Measurements from ENCODE around the gene PI4KA. TPM values are rescaled to one million over a fixed set of nuclear protein-coding genes. Genes with fewer than 3 reads are reported as not detected.
"Not testable (repeated sequence)": the region's sequence is repeated elsewhere in the genome, so short reads cannot be mapped to it uniquely, and the experiment has no call there.

Gene PI4KA
- total RNA-seq, 2 donors from 2014 or later = 72.1 to 96.0 TPM

DNA sequence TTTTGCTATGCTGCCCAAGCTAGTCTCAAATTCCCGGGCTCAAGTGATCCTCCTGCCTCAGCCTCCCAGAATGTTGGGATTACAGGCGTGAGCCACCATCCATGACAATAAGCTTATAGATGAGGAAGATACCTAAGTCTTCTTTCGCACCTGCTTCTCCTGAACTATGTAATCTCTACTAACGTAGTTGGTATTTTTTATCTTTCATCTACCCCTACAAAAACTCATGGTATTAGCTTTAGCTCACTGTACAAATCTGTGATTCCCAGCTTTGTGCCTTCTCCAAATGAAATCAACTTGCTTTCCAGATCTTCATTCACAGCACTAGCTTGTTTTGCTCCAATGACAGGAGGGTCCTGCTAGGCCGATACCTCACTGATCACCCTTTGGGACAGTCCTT lies 36.4 kb downstream of the PI4KA start:
- H3K27ac Mint-ChIP-seq = peak overlapping the region; percentile 13

DNA sequence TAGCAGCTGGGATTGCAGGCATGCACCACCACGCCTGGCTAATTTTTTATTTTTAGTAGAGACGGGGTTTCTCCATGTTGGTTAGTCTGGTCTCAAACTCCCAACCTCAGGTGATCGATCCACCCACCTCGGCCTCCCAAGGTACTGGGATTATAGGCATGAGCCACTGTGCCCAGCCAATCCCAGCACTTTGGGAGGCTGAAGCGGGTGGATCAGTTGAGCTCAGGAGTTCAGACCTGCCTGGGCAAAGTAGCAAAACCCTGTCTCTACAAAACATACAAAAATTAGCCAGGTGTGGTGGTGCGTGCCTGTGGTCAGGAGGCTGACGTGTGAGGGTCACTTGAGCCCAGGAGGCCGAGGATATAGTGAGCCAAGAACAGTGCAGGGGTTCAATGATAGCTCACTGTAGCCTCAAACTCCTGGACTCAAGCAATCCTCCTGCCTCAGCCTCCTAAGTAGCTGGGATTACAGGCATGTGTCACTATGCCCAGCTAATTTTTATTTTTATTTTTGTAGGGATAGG lies 36.8 kb downstream of the PI4KA start:
- Mint-ChIP-seq H3K27ac (peak overlapping the region; percentile 13), H3K36me3 (ENCODE audit: low read depth) (peaks cover 80% of the 10 kb centered on the region)
- H3K27me3 Mint-ChIP-seq; H3K4me1 Mint-ChIP-seq; ATAC-seq (replicated peaks); H3K9me3 Mint-ChIP-seq; H3K4me3 Mint-ChIP-seq: not testable (repeated sequence)

More for the DNA sequence above, 36.4 kb downstream of the PI4KA start:
- Mint-ChIP-seq H3K4me1 (no peaks in the 10 kb centered on the region), H3K9me3 (no peaks in the 10 kb centered on the region), H3K4me3 (no peak overlapping the region), H3K27me3 (no peaks in the 10 kb centered on the region), H3K36me3 (ENCODE audit: low read depth) (peaks cover 80% of the 10 kb centered on the region)
- no peak for ATAC-seq (replicated peaks)

DNA sequence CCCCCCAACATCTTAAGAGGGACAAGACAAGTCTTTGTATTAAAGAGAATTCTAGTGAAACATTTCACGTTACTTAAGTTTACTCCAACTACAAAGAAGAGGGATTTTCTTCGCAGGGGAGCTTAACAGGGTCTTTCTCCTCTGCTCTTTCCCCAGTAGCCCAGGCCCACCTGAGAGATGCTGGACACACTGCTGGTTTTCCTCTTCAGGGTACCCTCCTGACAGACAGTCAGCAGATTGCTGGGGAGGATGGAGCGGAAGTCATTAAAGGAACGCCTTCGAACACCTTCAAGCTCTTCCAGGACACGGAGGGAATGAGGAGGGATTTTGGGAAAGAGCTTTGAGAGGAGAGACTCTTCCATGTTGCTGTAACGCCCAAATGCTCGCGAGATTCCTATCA lies 39.1 kb downstream of the PI4KA start:
- no peak overlapping the region for H3K4me3 Mint-ChIP-seq

DNA sequence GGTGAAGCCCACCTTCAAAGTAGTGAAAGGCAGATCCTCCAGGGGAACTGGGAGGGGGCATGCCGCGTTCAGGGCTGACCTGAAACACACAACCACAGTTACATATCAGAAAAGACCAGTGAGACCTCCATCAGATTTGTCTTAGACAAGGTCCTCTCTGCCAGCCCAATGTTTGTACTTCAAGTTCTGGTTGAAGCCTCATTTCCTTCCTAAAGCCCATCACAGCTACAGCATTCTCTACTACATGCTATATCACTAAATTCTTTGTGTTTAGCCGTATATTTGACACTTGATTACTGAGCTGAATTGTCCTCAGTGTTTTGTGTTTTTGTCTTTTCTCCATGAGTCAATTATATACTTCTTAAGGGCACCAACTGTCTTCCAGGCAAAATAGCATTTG lies 40.1 kb downstream of the PI4KA start:
- Mint-ChIP-seq H3K27me3 (no peaks in the 10 kb centered on the region), H3K9me3 (no peaks in the 10 kb centered on the region), H3K4me3 (no peak overlapping the region), H3K27ac (no peak overlapping the region), H3K4me1 (no peaks in the 10 kb centered on the region), H3K36me3 (ENCODE audit: low read depth) (peaks cover 81% of the 10 kb centered on the region)
- ATAC-seq (replicated peaks) = no peak

More for the DNA sequence above, 39.1 kb downstream of the PI4KA start:
- Mint-ChIP-seq H3K27me3 (no peaks in the 10 kb centered on the region), H3K4me1 (no peaks in the 10 kb centered on the region), H3K27ac (no peak overlapping the region), H3K9me3 (no peaks in the 10 kb centered on the region), H3K36me3 (ENCODE audit: low read depth) (peaks cover 81% of the 10 kb centered on the region)
- no peak for ATAC-seq (replicated peaks)

DNA sequence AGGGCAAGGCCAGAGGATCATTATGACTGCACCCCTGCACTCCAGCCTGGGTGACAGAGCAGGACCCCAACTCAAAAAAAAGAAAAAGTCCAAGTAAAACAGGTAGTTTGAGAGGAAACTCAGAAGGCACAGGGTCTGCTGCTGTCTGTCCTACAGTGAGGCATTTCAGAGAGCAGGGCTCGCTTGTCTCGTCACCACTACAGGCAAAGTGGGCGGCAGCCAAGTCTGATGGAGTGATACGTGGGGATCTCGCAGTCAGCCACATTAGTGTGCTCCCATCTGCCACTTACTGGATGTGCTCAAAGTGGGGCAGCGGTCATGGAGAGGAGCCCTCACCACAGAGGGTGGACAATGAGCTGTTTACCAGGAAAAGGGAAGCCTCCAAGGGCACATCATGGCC lies 42.1 kb downstream of the PI4KA start:
- H3K4me1 Mint-ChIP-seq = no peaks in the 10 kb centered on the region
- ATAC-seq (replicated peaks) = no peak
- H3K9me3 Mint-ChIP-seq = no peaks in the 10 kb centered on the region
- peaks cover 91% of the 10 kb centered on the region for H3K36me3 Mint-ChIP-seq (ENCODE audit: low read depth)
- no peaks in the 10 kb centered on the region for H3K27me3 Mint-ChIP-seq
- H3K4me3 Mint-ChIP-seq = no peak overlapping the region
- no peak overlapping the region for H3K27ac Mint-ChIP-seq

DNA sequence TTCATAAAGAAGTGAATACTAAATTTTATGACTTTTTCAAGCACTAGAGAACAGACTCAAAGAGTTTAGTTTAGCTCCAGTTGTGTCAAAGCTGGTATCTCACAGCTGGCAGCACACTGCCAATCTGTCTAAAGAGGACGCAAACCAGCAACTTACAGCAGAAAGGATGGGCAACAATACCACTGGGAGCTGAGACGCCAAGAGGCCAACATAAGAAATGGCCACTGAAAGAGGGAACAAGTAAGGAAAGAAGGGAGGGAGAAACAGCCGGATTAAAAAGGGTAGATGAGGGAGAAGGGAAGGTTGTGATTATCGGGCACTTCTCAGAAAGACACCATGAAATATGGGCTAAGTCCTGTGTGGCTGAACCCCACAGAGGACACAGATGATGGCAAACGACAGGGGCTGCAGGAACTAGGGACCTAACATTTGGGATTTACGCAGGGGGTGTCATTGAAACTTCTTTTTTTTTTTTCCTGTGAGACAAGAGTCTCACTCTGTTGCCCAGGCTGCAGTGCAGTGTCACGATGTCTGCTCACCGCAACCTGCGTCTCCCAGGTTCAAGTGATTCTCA lies 43.0 kb downstream of the PI4KA start:
- Mint-ChIP-seq H3K36me3 (ENCODE audit: low read depth) (peaks cover 95% of the 10 kb centered on the region), H3K27ac (no peak overlapping the region)
- ATAC-seq (replicated peaks) = no peak

DNA sequence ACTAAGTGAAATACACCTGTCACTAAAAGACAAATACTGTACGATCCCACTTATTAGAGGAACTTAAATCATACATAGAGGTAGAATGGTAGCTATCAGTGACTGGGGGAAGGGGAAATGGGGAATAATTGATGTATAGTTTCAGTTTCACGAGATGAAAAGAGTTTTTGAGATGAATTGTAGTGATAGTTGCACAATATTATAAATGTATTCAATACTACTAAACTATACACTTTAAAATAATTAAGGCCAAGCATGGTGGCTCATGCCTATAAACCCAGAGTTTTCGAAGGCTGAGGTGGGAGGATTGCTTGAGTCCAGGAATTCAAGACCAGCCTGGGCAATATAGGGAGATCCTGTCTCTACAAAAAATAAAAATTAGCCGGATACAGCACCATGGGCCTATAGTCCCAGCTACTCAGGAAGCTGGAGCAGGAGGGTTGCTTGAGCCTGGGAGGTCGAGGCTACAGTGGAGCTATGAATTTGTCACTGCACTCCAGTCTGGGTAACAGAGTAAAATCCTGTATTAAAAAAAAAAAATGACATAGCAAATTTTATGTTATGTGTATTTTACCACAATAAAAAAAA lies 44.3 kb downstream of the PI4KA start:
- H3K27me3 Mint-ChIP-seq = no peaks in the 10 kb centered on the region
- H3K36me3 Mint-ChIP-seq (ENCODE audit: low read depth) = peaks cover 95% of the 10 kb centered on the region
- peak overlapping the region; percentile 49 for H3K27ac Mint-ChIP-seq
- H3K4me1 Mint-ChIP-seq = no peaks in the 10 kb centered on the region
- H3K4me3 Mint-ChIP-seq = no peak overlapping the region
- no peak for ATAC-seq (replicated peaks)
- no peaks in the 10 kb centered on the region for H3K9me3 Mint-ChIP-seq

More for the DNA sequence above, 43.0 kb downstream of the PI4KA start:
- Mint-ChIP-seq H3K4me3 (no peak overlapping the region), H3K9me3 (no peaks in the 10 kb centered on the region), H3K27me3 (no peaks in the 10 kb centered on the region), H3K4me1 (no peaks in the 10 kb centered on the region)

DNA sequence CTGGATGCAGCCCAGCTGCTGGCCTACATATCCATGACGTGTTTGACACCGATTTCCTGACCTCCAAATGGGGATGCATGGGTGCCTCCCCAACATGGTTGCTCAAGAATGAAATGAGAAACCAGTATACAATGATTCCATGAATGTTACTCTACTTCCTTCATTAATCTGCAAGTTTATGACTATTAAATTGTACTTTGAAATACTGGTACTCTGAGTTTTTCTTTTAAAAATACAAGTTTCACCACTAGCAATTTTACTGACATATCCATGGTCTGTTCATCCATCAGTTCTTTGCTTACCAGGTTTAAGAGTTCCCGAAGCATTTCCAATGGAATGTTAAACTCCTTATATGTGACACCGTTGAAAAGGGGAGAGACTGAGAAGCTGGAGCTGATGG lies 45.6 kb downstream of the PI4KA start:
- Mint-ChIP-seq H3K4me1 (no peaks in the 10 kb centered on the region), H3K27ac (no peak overlapping the region), H3K9me3 (no peaks in the 10 kb centered on the region), H3K36me3 (ENCODE audit: low read depth) (peaks cover 95% of the 10 kb centered on the region), H3K27me3 (no peaks in the 10 kb centered on the region), H3K4me3 (no peak overlapping the region)
- ATAC-seq (replicated peaks) = no peak

DNA sequence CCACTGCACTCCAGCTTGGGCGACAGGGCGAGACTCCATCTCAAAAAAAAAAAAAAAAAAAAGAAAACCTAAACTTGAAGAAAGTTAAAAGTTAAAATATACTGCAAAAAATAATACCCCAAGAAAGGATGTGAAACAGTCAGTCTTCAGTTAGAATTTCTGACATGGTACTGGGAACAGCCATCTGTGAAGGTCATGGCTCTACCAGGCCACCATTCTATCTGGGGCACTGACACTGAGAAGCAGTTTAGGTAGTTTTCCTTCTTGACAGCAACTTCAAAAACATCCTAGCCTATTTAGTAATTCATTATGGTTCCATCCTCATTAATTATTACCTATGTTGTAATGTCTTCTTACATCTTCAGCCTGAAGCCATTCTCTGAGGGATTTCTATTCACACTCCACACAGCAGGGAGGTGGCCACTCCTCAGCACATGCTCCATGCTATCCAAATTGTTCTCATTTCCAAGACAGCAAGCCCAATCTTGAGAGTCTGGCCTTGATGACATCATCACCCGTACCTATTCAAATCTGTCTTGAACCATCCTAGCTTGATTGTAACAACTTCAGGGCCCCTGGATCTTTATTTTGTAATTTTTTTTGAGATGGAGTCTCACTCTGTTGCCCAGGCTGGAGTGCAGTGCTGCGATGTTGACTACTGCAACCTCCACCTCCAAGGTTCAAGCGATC lies 46.5 kb downstream of the PI4KA start:
- Mint-ChIP-seq H3K4me3 (no peak overlapping the region), H3K36me3 (ENCODE audit: low read depth) (peaks cover 95% of the 10 kb centered on the region), H3K27ac (no peak overlapping the region), H3K27me3 (no peaks in the 10 kb centered on the region), H3K4me1 (no peaks in the 10 kb centered on the region), H3K9me3 (no peaks in the 10 kb centered on the region)
- no peak for ATAC-seq (replicated peaks)

DNA sequence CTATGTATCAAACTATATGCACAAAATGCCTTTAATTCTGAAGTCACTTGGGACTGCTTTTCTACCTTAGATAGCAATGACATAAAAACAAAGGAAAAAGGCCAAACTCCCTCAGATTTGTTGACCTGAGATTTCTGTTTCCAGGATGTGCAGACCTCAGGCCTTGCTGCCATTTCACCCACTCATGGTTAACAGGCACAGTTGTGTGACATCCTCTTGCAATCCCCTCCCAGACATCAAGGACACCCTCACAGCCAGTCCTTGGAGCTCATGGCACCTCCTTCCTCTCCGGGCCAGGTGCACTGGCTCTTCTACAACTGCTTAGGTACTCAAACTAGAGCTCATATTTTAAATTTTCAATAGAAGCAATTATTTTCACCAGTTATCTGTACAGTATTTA lies 47.4 kb downstream of the PI4KA start:
- H3K36me3 Mint-ChIP-seq (ENCODE audit: low read depth) = peaks cover 95% of the 10 kb centered on the region
- no peaks in the 10 kb centered on the region for H3K4me1 Mint-ChIP-seq
- no peak for ATAC-seq (replicated peaks)
- H3K27ac Mint-ChIP-seq = no peak overlapping the region
- H3K9me3 Mint-ChIP-seq = no peaks in the 10 kb centered on the region
- H3K4me3 Mint-ChIP-seq = no peak overlapping the region
- H3K27me3 Mint-ChIP-seq = no peaks in the 10 kb centered on the region

DNA sequence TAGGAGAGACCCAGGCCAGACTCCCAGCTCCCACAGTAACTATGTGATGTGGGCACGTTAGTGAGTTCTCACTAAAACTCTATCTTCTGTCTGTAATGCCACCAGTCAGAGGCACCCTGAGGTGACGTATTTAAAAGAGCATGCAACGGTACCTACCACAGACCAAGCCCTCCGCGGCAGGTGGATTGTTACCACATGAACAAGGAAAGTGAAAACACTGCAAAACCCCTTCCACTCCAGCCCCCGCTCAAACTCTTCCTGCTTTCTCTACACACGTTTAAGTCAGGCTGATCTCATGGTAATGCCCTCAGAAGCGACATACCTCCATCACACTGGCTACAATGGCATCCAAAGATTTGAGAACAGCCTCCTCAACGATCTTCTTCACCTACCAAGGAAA lies 48.0 kb downstream of the PI4KA start:
- no peaks in the 10 kb centered on the region for H3K9me3 Mint-ChIP-seq
- no peak overlapping the region for H3K4me3 Mint-ChIP-seq
- peaks cover 95% of the 10 kb centered on the region for H3K36me3 Mint-ChIP-seq (ENCODE audit: low read depth)
- no peaks in the 10 kb centered on the region for H3K27me3 Mint-ChIP-seq
- no peak for ATAC-seq (replicated peaks)
- H3K4me1 Mint-ChIP-seq = no peaks in the 10 kb centered on the region
- no peak overlapping the region for H3K27ac Mint-ChIP-seq

DNA sequence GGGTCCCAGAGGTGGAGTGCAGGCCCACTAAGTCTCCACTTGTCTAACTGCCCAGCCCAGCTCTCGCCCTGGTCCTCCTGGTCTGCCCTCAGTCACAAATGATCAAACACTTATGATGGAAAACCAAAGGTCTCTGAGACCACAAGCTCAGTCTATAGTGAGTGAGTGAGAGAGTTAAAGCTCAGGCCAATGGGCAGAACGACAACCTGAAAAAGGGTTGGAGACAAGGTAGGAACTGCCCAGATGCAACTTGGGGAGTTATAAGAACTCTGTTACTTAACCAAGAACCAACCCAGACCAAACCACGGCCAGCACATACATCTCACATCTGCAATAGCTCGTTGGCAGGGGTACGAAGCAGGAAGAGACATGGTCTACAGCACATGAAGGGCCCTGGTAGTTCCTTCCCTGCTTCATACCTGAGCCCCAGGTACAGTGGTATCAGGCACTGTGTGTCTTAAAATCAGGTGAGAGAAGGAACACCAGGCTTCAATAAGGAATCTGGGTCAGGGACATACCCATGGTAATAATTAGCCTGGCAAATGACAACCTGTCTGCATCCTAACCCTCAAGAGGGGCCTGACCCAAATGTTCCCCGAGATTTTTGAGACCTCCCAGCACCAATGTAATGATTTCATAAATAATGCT lies 48.9 kb downstream of the PI4KA start:
- Mint-ChIP-seq H3K27me3 (no peaks in the 10 kb centered on the region), H3K4me3 (no peak overlapping the region), H3K27ac (no peak overlapping the region), H3K4me1 (no peaks in the 10 kb centered on the region), H3K9me3 (no peaks in the 10 kb centered on the region), H3K36me3 (ENCODE audit: low read depth) (peaks cover 100% of the 10 kb centered on the region)
- ATAC-seq (replicated peaks) = no peak

DNA sequence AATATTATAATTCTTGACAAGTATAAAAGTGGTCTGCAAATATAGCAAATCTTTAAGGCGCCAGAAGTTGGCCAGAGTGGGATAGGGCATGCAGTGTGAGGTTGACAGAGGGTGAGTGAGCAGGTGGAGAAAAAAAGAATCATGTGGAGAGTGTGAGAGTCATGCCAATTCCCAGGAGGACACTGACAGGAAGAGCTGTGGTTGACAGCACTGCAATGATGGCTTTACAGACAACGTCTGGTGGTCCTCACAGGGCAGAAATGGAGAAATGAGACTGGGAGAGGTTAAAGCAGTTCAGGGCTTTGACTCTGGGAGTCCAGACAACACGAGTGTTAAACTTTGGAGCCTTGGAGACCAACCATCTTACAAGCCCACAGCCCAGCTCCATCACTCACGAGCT lies 49.8 kb downstream of the PI4KA start:
- H3K36me3 Mint-ChIP-seq (ENCODE audit: low read depth) = peaks cover 100% of the 10 kb centered on the region

DNA sequence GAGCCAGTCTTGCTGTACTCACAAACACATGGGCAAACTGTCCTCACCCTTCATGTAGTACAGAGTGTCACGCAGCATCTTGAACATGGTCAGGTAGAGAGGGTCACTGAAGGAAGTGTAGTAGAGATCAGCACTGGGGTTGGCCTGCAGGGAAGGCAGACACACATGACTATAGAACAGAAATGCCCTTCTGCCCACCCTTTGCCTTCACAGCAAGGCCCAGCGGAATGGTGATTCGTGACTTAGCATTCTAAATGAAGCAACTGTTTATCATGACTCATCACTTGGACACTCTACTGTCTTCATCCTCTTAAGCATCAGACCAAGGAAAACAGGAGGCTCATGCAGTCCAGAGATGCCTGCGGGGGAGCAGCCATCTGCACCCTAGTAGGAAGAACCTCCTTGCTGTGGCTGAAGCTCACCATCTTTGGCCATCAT lies 51.3 kb downstream of the PI4KA start:
- ATAC-seq (replicated peaks) = no peak
- H3K4me3 Mint-ChIP-seq = no peak overlapping the region
- H3K4me1 Mint-ChIP-seq = no peaks in the 10 kb centered on the region
- H3K36me3 Mint-ChIP-seq (ENCODE audit: low read depth) = peaks cover 100% of the 10 kb centered on the region
- H3K9me3 Mint-ChIP-seq = no peaks in the 10 kb centered on the region
- no peaks in the 10 kb centered on the region for H3K27me3 Mint-ChIP-seq
- H3K27ac Mint-ChIP-seq = no peak overlapping the region

More for the DNA sequence above, 49.8 kb downstream of the PI4KA start:
- H3K27ac Mint-ChIP-seq = no peak overlapping the region
- no peak for ATAC-seq (replicated peaks)
- no peaks in the 10 kb centered on the region for H3K4me1 Mint-ChIP-seq
- H3K4me3 Mint-ChIP-seq = no peak overlapping the region
- no peaks in the 10 kb centered on the region for H3K27me3 Mint-ChIP-seq
- H3K9me3 Mint-ChIP-seq = no peaks in the 10 kb centered on the region
